H1 (cell line): ENCODE data around the gene RGS14. TPM values are rescaled to one million over a fixed set of nuclear protein-coding genes. Genes with fewer than 3 reads are reported as not detected.

Experiments
- CTCF ChIA-PET: fragments of 300-600 bp; sonication (Branson Sonifier 250); formaldehyde crosslinking; loops from one replicate; lab custom pipeline; 2021; ENCODE audit not compliant: partially characterized antibody; lab: Charles Lee
- POLR2A ChIA-PET: fragments of 300-600 bp; sonication (Branson Sonifier 250); formaldehyde crosslinking; loops from one replicate; lab custom pipeline; 2021; ENCODE audit warnings: inconsistent platforms; ENCODE audit not compliant: partially characterized antibody; lab: Charles Lee
- DNase-seq, 2 experiments: peaks; one replicate each; pipeline versions ENCODE4 v3.0.0 to v3.0.0-alpha.2; 2010 to 2022; ENCODE audit warnings: low spot score in 2 of 2, low read depth in 1 of 2, mixed read lengths in 1 of 2
- FAIRE-seq: peaks from 2 replicates; lab custom pipeline; 2011; peaks lifted over from hg19 to GRCh38; lab: Jason Lieb, UNC
- H2AFZ ChIP-seq: 2 replicates; pipeline ENCODE4 v1.8.1; 2012; ENCODE audit warnings: low read length, inconsistent platforms
- H2AK5ac ChIP-seq: 2 replicates; pipeline ENCODE4 v1.6.1; 2013; ENCODE audit warnings: low read depth, low read length
- H2BK120ac ChIP-seq: replicated peaks from 2 replicates; pipeline ENCODE3; 2013; ENCODE audit warnings: low read depth, low read length, inconsistent platforms
- H2BK12ac ChIP-seq: 2 replicates; pipeline ENCODE4 v1.6.1; 2013; ENCODE audit warnings: low read depth, low read length
- H2BK15ac ChIP-seq: 2 replicates; pipeline ENCODE4 v1.6.1; 2013; ENCODE audit warnings: low read length
- H2BK20ac ChIP-seq: 2 replicates; pipeline ENCODE4 v1.6.1; 2013; ENCODE audit warnings: low read length
- H2BK5ac ChIP-seq: 2 replicates; pipeline ENCODE4 v1.6.1; 2013; ENCODE audit warnings: low read depth, low read length
- H3K14ac ChIP-seq: 2 replicates; pipeline ENCODE4 v1.6.1; 2013; ENCODE audit warnings: inconsistent platforms; ENCODE audit not compliant: insufficient read length
- H3K18ac ChIP-seq: 2 replicates; pipeline ENCODE4 v1.6.1; 2013; ENCODE audit warnings: low read length; ENCODE audit errors: extremely low read depth
- H3K23ac ChIP-seq: 2 replicates; pipeline ENCODE4 v1.6.1; 2013; ENCODE audit warnings: inconsistent platforms; ENCODE audit not compliant: insufficient read length
- H3K23me2 ChIP-seq: 2 replicates; pipeline ENCODE4 v1.6.1; 2013; ENCODE audit warnings: low read depth, low read length
- H3K27ac ChIP-seq: 2 replicates; pipeline ENCODE4 v1.6.1; 2011; ENCODE audit warnings: low read depth, low read length, inconsistent platforms
- H3K27me3 ChIP-seq, 4 experiments: replicated peaks in 1 of 4; 1 replicate in 1 of 4; 2 replicates in 3 of 4; pipeline versions ENCODE4 v1.6.1 to v1.8.1; 2011 to 2013; ENCODE audit warnings: low read length in 3 of 4, mild to moderate bottlenecking in 3 of 4, inconsistent platforms in 2 of 4, mixed read lengths in 2 of 4, moderate library complexity in 1 of 4; ENCODE audit not compliant: control insufficient read depth in 3 of 4, insufficient read depth in 3 of 4; ENCODE audit errors: extremely low read depth in 1 of 4
- H3K36me3 ChIP-seq, 4 experiments: 2 replicates each; pipeline versions ENCODE4 v1.6.1 to v1.8.1; 2011 to 2013; ENCODE audit warnings: mild to moderate bottlenecking in 4 of 4, low read length in 3 of 4, moderate library complexity in 2 of 4, control low read depth in 1 of 4, inconsistent platforms in 1 of 4; ENCODE audit not compliant: insufficient read depth in 4 of 4, control insufficient read depth in 2 of 4
- H3K4ac ChIP-seq: replicated peaks from 2 replicates; pipeline ENCODE3; 2013; ENCODE audit warnings: low read length, low read depth, mixed read lengths, inconsistent platforms; ENCODE audit not compliant: insufficient read length
- H3K4me1 ChIP-seq, 4 experiments: replicated peaks in 1 of 4; 1 replicate in 1 of 4; 2 replicates in 3 of 4; pipeline versions ENCODE4 v1.6.1 to v1.8.1; 2011 to 2013; ENCODE audit warnings: low read length in 3 of 4, inconsistent platforms in 2 of 4, mixed read lengths in 1 of 4; ENCODE audit not compliant: insufficient read depth in 4 of 4, control insufficient read depth in 3 of 4
- H3K4me2 ChIP-seq, 2 experiments: 2 replicates each; pipeline versions ENCODE4 v1.6.1 to v1.8.1; 2011 to 2013; ENCODE audit warnings: low read depth in 2 of 2, low read length in 2 of 2, control low read depth in 1 of 2, inconsistent platforms in 1 of 2, mild to moderate bottlenecking in 1 of 2; ENCODE audit not compliant: insufficient read depth in 1 of 2
- H3K4me3 ChIP-seq, 4 experiments: fragments of 200-600, 300-600 bp in 1 of 4; sonication (generic), shearing (Covaris generic), sonication (Bioruptor Twin) in 1 of 4; 2 replicates each; pipeline versions ENCODE4 v1.5.1 to v1.8.1; 2011 to 2016; ENCODE audit warnings: low read length in 4 of 4, low read depth in 3 of 4, control low read depth in 2 of 4, inconsistent platforms in 2 of 4, mild to moderate bottlenecking in 2 of 4, mixed read lengths in 1 of 4, moderate library complexity in 1 of 4; ENCODE audit not compliant: insufficient read depth in 2 of 4; ENCODE audit errors: extremely low read depth in 1 of 4
- H3K56ac ChIP-seq: replicated peaks from 2 replicates; pipeline ENCODE3; 2013; ENCODE audit warnings: low read depth, mild to moderate bottlenecking, mixed read lengths, low read length, inconsistent platforms; ENCODE audit not compliant: insufficient read length
- H3K79me1 ChIP-seq: 2 replicates; pipeline ENCODE4 v1.6.1; 2013; ENCODE audit warnings: low read depth, low read length, control low read depth
- H3K79me2 ChIP-seq, 2 experiments: 2 replicates each; pipeline versions ENCODE4 v1.6.1 to v1.8.1; 2012 to 2013; ENCODE audit warnings: low read length in 2 of 2, mild to moderate bottlenecking in 2 of 2, inconsistent platforms in 1 of 2; ENCODE audit not compliant: insufficient read depth in 2 of 2, control insufficient read depth in 1 of 2
- H3K9ac ChIP-seq, 4 experiments: replicated peaks in 1 of 4; 1 replicate in 1 of 4; 2 replicates in 3 of 4; pipeline versions ENCODE4 v1.6.1 to v1.8.1; 2011 to 2013; ENCODE audit warnings: low read depth in 3 of 4, low read length in 3 of 4, control low read depth in 2 of 4, mild to moderate bottlenecking in 2 of 4, moderate library complexity in 2 of 4, inconsistent platforms in 1 of 4; ENCODE audit errors: extremely low read depth in 1 of 4
- H3K9me3 ChIP-seq, 2 experiments: 2 replicates each; pipeline versions ENCODE4 v1.6.1 to v1.8.1; 2012 to 2013; ENCODE audit warnings: mild to moderate bottlenecking in 2 of 2, moderate library complexity in 2 of 2, control low read depth in 1 of 2, inconsistent platforms in 1 of 2, low read depth in 1 of 2, low read length in 1 of 2, mixed read lengths in 1 of 2; ENCODE audit not compliant: insufficient read depth in 2 of 2
- H4K20me1 ChIP-seq, 2 experiments: replicated peaks in 1 of 2; 2 replicates each; pipeline versions ENCODE3 to v1.8.1; 2011 to 2013; ENCODE audit warnings: inconsistent platforms in 2 of 2, low read length in 2 of 2, mild to moderate bottlenecking in 1 of 2; ENCODE audit not compliant: insufficient read depth in 2 of 2, control insufficient read depth in 1 of 2
- H4K5ac ChIP-seq: 2 replicates; pipeline ENCODE4 v1.6.1; 2013; ENCODE audit warnings: low read length, low read depth, mixed read lengths, inconsistent platforms; ENCODE audit not compliant: insufficient read length
- H4K8ac ChIP-seq: 2 replicates; pipeline ENCODE4 v1.8.0; 2013; ENCODE audit warnings: mild to moderate bottlenecking, moderate library complexity, low read length, inconsistent platforms; ENCODE audit not compliant: insufficient read depth; ENCODE audit errors: extremely low read depth
- H4K91ac ChIP-seq: replicated peaks from 2 replicates; pipeline ENCODE3; 2013; ENCODE audit warnings: low read length, mixed read lengths, inconsistent platforms; ENCODE audit not compliant: insufficient read length
- ATF3 ChIP-seq: IDR thresholded peaks from 2 replicates; pipeline ENCODE4 v1.6.1; 2011; ENCODE audit warnings: low read depth, mild to moderate bottlenecking, low read length; ENCODE audit not compliant: insufficient read depth
- CBX5 ChIP-seq: fragments of 300-800, 300-1000 bp; sonication (generic); IDR thresholded peaks from 2 replicates; pipeline ENCODE4 v1.7.1; 2016; ENCODE audit warnings: antibody characterized with exemption, low read length, low read depth
- CEBPB ChIP-seq: IDR thresholded peaks from 2 replicates; pipeline ENCODE4 v1.6.1; 2012; ENCODE audit warnings: low read depth, low read length
- CTBP2 ChIP-seq: IDR thresholded peaks from 2 replicates; pipeline ENCODE4 v1.7.0; 2011; ENCODE audit warnings: borderline replicate concordance, mild to moderate bottlenecking, moderate library complexity, mixed read lengths, low read length; ENCODE audit not compliant: insufficient read depth, insufficient read length
- GTF2F1 ChIP-seq: IDR thresholded peaks from 2 replicates; pipeline ENCODE4 v1.6.1; 2012; ENCODE audit warnings: low read depth, low read length, improper control_type of control experiment, borderline replicate concordance
- JUN ChIP-seq: IDR thresholded peaks from 2 replicates; pipeline ENCODE4 v1.6.1; 2011; ENCODE audit warnings: low read depth, mild to moderate bottlenecking, improper control_type of control experiment, low read length
- MAFK ChIP-seq: IDR thresholded peaks from 2 replicates; pipeline ENCODE4 v1.6.1; 2012; ENCODE audit warnings: low read depth, mild to moderate bottlenecking, improper control_type of control experiment, low read length
- NANOG ChIP-seq: IDR thresholded peaks from 2 replicates; pipeline ENCODE4 v1.6.1; 2011; ENCODE audit warnings: low read length, low read depth, mild to moderate bottlenecking, inconsistent platforms; ENCODE audit not compliant: insufficient read depth, poor library complexity, severe bottlenecking
- POLR2AphosphoS5 ChIP-seq: IDR thresholded peaks from 2 replicates; pipeline ENCODE4 v1.6.1; 2011; ENCODE audit warnings: low read depth, low read length
- WGBS, 2 experiments: shearing (Covaris generic) in 1 of 2; methylation state at CpG; one replicate each; pipeline versions ENCODE4 v1.1.6 to v1.1.7; 2013 to 2015; ENCODE audit warnings: low lambda C conversion rate in 2 of 2, mixed read lengths in 2 of 2, inconsistent platforms in 1 of 2, low coverage in 1 of 2, missing lambda C conversion rate in 1 of 2; ENCODE audit not compliant: insufficient replicate concordance in 2 of 2, insufficient coverage in 1 of 2, insufficient read length in 1 of 2; ENCODE audit errors: extremely low coverage in 1 of 2, missing lambda C conversion rate in 1 of 2; 5-methylcytosine and 5-hydroxymethylcytosine counted together
- polyA plus RNA-seq, 7 experiments: library from polyadenylated mRNA; depleted of rRNA in 3 of 7; stranded (reverse) in 5 of 7; unstranded in 2 of 7; fragments of >200 nt in 5 of 7; fragments of 200-250 nt in 2 of 7; gene quantifications; 1 replicate in 5 of 7; 2 replicates in 1 of 7; 4 replicates in 1 of 7; pipeline versions ENCODE4 v1.2.1 to v1.2.3, GENCODE V29; 2011 to 2013; ENCODE audit warnings: missing spikeins in 2 of 7, mixed read lengths in 2 of 7
- total RNA-seq: library from RNA; stranded (reverse); fragmentation: NEBNext Ultra II Directional; extraction: Animal tissue kit (Norgen Biotek cat#: 25700); gene quantifications from 2 replicates; pipeline ENCODE4 v1.2.1, GENCODE V29; 2021

Gene RGS14
- total and polyA plus RNA-seq, 2 of the 8 experiments (the other 6 are each of a cell fraction or from before 2014, with no cell fraction given) = 24.4 to 46.1 TPM

- POLR2A ChIA-PET = interaction anchor here (0.6 to 2.0 kb wide), 7 partner anchors 8 to 203 kb away, joined by 3 to 7 read pairs (median 4); partner anchors contain the start of gene LMAN2
- no peak overlapping the region for H3K9ac ChIP-seq
- 88% methylated on average over 7 of the region's 7 CpGs; no CpG with 5 or more reads in 1 of the 2 experiments for WGBS, 2 experiments
Measured at GRCh38 chr5:177335701-177336065, 22.0 kb upstream of the RGS14 start.

More at GRCh38 chr5:177335701-177336065, 22.0 kb upstream of the RGS14 start:
- Histone ChIP-seq H2BK15ac (no peak overlapping the region), H3K4me3 (no peak overlapping the region), H4K20me1 (peaks cover 0 to 17% of the 10 kb centered on the region in 2 experiments), H2BK5ac (no peak overlapping the region), H2AK5ac (no peak overlapping the region), H3K79me1 (peaks cover 9% of the 10 kb centered on the region), H3K56ac (no peak overlapping the region), H4K5ac (no peak overlapping the region), H2BK12ac (no peak overlapping the region), H3K23me2 (no peaks in the 10 kb centered on the region), H3K36me3 (peaks cover 22 to 33% (median 32%) of the 10 kb centered on the region in 4 experiments), H3K4ac (no peak overlapping the region), H3K18ac (no peak overlapping the region), H2BK120ac (no peak overlapping the region), H2AFZ (no peak overlapping the region), H4K8ac (no peak overlapping the region), H4K91ac (no peak overlapping the region), H3K27ac (no peak overlapping the region), H3K4me2 (no peak overlapping the region), H3K4me1 (peaks cover 0 to 5% (median 3%) of the 10 kb centered on the region in 4 experiments; a peak in 4 of 7 replicates), H3K23ac (no peak overlapping the region), H3K9me3 (no peaks in the 10 kb centered on the region), H3K79me2 (peaks cover 3 to 8% of the 10 kb centered on the region in 2 experiments; a peak in 2 of 4 replicates), H3K27me3 (no peaks in the 10 kb centered on the region), H3K14ac (no peak overlapping the region), H2BK20ac (no peak overlapping the region)
- DNase-seq (no peak), FAIRE-seq (no peak)
- TF ChIP-seq JUN (no peak), MAFK (no peak), GTF2F1 (no peak), CTBP2 (no peak), ATF3 (no peak), NANOG (no peak), CBX5 (no peak), POLR2AphosphoS5 (no peak), CEBPB (no peak)
- CTCF ChIA-PET = interaction anchor here (0.9 to 10.3 kb wide), 13 partner anchors 9 to 104 kb away, joined by 3 to 100 read pairs (median 4); partner anchors contain the start of gene RGS14
